GM12874 (cell line): ENCODE measurements around the gene LRRTM4.

ENCODE experiments used
- TF ChIP-seq, protein P1 (sequence below): IDR thresholded peaks from 2 replicates; pipeline ENCODE4 v1.5.1; 2011; ENCODE audit warnings: low read depth, mild to moderate bottlenecking, control low read depth, low read length, moderate library complexity; ENCODE audit not compliant: insufficient read depth

LRRTM4 gene

DNA sequence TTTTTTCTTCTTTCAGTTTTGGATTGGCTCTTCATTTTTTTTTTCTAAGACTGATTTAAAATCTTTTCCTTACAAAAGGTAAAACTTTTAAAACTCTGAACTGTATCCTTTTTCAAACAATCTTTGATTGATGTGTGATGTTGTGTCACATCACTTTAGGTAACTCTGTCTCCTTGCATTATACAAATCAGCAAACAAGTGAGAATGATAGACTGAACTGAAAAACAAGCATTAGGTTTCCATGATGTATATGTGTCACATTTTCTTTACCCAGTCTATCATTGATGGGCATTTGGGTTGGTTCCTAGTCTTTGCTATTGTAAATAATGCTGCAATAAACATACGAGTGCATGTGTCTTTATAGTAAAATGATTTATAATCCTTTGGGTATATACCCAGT lies 655.7 kb downstream of the LRRTM4 start:
- TF ChIP-seq, protein P1, sequence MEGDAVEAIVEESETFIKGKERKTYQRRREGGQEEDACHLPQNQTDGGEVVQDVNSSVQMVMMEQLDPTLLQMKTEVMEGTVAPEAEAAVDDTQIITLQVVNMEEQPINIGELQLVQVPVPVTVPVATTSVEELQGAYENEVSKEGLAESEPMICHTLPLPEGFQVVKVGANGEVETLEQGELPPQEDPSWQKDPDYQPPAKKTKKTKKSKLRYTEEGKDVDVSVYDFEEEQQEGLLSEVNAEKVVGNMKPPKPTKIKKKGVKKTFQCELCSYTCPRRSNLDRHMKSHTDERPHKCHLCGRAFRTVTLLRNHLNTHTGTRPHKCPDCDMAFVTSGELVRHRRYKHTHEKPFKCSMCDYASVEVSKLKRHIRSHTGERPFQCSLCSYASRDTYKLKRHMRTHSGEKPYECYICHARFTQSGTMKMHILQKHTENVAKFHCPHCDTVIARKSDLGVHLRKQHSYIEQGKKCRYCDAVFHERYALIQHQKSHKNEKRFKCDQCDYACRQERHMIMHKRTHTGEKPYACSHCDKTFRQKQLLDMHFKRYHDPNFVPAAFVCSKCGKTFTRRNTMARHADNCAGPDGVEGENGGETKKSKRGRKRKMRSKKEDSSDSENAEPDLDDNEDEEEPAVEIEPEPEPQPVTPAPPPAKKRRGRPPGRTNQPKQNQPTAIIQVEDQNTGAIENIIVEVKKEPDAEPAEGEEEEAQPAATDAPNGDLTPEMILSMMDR, result no peak

DNA sequence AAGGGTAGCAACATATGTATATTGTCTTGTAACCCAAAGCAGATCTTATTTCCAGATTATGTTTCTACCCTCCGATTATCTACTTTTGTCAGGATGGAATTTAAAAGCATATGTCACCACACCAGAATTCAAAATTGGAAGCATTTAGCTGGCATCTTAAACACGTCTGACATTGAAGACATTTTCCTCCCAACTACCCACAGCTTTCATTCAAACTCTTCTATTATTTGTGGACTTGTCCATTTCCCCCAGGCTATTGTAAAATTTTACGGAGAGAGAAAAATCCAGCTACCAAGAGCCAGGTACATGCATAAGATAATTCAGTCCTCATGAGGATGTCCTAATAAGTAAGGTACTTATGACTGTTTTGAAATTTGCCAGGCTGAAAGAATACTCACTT lies 659.3 kb downstream of the LRRTM4 start:
- TF ChIP-seq, protein P1, result no peak

DNA sequence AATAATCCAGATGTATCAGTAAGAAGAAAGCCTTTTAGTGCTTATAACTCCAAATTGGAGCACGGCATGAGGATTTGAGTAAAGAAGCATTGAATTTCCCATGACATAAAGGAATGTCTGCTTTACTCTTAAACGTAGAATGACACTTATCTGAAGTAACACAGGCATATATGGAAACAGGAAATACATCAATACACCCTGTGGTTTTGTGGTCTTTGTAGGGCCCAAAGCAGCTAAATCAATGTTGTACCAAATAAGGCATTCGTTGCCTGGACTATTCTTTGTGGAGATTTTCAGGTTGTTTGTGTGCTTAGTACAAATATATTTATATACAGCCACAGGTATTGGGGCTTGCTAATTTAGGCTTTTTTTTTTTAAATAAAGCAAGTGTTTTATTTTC lies 660.5 kb downstream of the LRRTM4 start:
- TF ChIP-seq, protein P1, result no peak

DNA sequence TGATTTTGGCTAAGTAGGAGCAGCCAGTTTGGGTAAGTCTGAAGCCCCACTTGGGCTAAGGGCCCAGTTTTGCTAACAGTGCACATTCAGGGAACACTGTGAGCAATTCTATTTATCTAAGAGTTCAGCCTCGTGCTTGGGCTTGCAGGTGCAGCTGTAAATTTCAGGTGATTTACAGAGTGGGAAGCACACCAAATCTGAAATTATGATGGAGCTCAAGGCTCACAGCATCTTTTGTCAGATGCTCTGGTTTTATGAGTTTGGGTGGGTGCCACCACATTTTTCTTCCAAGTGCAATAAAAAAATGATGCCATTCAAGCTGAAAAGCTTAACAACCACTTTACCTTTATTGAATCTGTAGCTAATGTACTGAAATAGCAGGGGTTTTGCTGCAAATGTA lies 671.2 kb downstream of the LRRTM4 start:
- TF ChIP-seq, protein P1, result no peak

DNA sequence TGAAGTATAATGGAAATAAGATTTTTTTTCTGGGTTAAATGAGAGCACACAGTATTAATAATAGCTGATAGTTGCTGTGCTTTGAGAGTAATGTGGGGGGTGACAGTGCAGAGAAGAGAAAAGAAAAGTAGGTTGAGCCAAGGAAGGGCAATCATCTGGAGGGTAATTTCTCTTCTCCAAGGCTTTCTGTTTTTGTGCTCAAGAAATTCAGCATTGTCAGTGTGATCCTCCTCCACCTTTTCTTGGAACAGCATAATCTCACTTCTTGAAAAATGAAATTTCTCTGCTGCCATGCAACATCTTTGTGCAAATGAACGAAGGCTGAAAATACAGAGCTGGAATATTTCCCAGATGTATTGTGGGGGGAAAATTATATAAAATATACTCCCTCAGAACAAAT lies 673.1 kb downstream of the LRRTM4 start:
- TF ChIP-seq, protein P1, result no peak

DNA sequence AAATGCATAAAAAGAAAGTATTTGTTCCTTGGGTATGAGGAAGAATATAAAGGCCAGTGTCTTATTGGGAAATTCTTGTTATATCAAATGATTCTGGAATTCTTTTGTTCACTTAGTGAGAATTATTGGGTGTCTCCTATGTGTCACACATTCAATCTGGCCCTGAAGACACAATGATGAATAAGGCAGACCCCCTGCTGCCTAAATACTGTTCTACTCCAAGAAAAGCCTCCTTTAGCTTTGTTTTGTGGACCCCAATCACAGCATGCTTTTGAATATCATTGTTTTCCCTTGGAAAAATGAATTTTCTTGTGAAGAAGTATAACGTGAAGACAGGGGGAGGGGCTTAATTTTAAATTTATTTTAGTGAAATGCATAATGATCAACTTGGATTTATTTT lies 682.4 kb downstream of the LRRTM4 start:
- TF ChIP-seq, protein P1, result no peak

DNA sequence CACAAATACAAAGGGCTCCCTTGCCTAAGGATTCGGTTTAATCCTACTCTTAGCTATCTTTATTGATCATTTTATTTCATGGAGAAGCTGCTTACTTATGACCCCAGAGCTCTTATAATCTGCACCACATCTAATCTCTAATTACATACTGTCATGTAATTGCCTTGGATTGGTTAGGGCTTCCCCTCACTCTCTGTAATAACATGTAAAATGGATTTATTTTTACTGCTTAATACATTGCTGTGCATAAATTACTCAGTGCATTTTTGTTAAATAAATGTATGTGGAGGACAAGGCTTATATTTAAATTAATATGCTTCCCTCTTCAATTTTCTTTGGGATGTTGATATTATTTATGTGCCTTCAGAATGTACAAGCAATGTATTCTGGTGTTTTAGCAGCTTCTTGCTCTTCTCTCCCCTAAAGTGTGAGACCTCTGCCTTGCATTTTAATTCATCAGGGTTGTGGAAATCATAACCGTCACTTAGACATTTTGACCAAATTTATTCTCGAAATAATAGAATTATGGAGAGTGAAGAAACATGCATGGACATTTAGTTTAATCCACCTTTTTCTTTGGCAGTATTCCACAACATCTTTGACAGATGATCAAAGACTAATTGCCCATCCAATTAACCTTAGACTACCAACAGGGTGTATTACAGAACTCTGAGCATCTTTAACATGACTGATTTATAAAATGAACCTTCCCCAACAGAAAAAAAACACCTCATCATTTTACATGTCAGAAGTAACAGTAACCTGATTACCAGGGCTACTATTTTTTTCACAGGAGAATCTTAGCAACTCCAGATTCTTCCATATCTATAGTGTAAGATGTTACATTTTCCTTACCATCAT lies 692.6 kb downstream of the LRRTM4 start:
- TF ChIP-seq, protein P1, result no peak

DNA sequence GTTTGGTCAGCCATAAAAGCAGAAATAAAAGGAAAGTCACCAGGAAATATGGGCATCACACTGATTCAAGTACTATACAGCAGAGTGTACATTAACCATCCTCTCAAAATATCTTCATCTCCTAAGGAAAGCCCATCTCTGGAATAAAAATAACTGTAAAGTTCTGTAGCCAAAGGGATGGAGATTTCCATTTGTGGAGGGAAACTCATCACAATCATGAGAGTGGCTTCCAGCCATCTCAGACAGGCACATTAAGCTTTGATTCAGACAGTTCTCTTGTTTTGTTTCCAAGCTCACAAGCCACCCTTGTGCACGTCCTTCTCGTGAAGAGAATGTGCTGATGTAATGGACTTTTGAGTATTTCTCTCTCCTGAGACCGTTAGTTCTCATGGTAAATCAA lies 695.5 kb downstream of the LRRTM4 start:
- TF ChIP-seq, protein P1, result no peak
